DMS 273 (cell line): ENCODE measurements around the gene RHOBTB3.

Experiments
- DNase-seq: peaks from one replicate; lab custom pipeline; 2025; ENCODE audit not compliant: unreplicated experiment; lab: John Stamatoyannopoulos, UW

Gene RHOBTB3

DNA sequence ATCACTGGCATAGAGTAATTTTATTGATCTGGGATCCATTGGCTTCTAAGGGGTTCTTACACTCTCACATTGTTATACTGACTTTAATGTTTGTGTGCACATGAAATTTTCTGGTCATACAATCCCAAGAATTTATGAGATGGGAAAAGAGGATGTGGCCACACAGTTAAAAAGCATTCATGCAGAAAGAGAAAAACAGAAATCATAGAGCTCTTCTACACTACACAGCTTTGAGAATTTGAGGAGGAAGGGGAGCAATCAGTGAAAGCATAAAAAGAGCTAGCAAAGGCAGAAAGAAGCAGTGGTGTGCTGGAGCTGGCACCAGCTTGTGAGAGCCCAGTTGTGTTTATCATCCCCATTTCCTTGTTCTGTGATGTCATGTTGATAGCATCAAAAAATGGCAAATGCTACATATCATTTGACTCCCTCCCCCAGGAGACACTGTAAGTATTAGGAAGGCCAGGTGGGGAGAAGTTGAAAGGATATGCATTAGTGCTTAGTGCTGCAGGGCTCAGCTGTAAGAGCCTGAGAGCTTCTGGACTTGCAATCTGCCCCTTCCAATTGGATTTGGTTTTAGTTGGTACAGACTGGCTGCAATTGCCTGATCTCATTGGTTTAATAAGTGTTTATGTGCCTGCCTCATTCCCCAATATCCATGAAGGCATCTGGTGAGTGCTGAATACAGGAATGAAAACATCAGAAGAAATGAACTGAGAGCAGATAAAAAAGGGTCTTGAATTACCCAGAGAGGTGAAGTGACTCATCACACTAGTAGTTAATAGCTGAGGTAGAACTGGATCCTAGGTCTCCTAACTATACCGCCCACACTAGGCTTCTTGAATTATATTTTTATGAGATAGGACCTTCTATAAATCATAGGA lies 30.9 kb downstream of the RHOBTB3 start:
- DNase-seq, result no peak

DNA sequence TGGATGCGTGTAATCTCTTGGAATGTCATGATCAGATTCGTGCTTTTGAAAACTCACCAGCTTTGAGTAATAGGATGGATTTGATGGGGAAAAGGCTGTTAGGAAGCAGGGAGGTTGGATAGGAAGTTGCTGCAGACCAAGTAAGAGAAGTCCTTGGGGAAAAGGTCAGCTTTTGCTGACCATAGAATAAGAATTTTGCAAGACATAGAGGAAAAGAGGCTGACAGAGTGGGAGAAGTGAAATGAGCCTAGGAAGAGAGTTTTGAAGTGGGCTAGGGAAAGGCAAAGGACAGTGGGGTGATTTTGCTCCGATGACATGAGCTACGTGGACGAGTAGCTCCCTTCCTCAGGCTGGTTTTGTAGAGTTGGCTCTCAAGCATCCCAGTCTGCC lies 31.5 kb downstream of the RHOBTB3 start:
- no peak for DNase-seq

DNA sequence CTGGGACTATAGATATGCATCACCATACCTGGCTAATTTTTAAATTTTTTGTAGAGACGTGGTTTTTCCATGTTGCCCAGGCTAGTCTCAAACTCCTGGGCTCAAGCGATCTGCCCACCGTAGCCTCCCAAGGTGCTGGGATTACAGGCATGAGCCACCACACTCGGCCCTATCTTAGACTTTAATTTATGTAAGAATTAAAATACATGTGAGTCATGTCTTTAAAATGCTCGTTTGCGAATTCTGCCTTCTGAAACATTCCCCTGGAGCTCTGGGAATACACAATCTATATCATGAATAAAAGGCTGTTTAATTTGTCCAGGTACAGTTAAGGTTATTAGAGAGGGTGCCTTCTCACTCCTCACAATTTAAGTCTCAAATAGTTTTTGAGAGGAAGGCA lies 32.8 kb downstream of the RHOBTB3 start:
- no peak for DNase-seq

DNA sequence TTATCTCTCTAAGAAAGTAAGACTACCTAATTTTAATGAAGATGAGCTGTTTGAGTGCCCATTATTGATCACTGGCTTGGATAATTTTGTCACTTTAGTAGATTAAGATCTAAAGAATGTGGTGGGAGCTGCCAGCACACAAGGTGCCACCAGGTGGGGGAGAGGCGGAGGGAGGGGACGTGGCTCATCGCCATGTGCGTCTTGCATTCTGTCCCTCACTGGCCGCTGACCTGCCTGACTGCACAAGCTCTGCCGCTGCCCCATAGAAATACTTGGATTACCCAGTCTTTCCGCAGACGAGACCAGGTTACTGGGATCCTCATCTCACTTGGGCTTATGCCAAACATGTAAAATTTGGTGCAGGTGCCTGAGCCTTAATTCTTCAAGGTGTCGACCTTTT lies 37.6 kb downstream of the RHOBTB3 start:
- DNase-seq, result no peak

DNA sequence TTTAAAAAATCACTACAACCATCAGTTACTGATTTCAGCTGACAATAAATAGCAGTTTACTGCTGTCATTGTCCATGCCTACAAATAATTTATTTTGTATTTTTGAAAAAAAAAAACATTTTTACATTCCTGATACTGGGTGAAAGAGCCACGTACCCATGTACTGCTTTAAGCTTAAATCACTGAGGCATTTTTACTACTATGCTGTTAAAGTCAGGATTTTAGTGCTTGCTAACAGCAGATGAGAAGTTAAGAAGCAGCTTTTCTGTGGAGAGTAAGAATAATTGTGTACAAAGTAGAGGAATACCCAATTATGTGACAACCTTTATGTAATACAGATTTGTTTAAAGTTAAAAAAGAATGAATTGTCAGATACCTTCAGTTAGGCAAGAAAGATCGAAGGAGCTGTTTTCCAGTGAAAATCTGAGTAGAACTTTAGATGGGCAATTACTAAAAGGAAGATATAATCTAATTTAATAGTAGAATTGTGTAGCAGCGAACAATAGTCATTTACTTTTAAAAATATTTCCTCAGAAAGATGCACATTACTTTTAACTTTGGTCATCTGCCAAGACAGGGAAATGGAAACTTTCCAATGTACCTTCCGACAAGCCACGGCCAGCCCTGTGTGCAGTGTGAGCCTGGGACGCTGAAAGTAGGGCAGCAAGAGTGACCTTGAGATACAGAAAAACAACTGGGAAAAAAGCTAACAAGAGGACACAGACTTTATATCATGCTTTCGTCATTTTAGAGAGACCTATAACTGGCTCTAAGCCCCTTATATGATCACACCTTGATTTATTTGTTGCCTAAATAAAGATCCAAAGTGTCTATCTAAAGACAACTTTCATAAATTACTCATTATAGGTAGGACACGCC lies 39.9 kb downstream of the RHOBTB3 start:
- DNase-seq, result peak; percentile 21

DNA sequence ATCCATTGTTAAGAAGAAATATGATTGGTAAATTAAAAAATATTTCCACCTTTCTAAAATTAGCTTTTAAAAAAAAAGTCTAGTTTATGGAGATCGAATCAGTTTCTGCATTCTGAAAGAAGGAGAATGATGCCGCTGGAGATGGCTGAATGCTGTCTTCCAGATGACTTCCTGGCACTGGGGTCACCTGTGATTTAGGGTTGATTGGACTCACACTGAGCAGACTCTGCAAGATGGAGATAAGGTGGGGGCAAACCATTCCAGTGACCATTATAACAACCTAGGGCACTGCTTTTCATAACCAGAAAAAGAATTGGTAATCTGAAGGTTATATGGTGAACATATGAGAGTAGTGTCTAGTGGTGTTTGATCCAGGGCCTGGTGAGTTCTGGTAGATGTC lies 40.8 kb downstream of the RHOBTB3 start:
- DNase-seq, result no peak

DNA sequence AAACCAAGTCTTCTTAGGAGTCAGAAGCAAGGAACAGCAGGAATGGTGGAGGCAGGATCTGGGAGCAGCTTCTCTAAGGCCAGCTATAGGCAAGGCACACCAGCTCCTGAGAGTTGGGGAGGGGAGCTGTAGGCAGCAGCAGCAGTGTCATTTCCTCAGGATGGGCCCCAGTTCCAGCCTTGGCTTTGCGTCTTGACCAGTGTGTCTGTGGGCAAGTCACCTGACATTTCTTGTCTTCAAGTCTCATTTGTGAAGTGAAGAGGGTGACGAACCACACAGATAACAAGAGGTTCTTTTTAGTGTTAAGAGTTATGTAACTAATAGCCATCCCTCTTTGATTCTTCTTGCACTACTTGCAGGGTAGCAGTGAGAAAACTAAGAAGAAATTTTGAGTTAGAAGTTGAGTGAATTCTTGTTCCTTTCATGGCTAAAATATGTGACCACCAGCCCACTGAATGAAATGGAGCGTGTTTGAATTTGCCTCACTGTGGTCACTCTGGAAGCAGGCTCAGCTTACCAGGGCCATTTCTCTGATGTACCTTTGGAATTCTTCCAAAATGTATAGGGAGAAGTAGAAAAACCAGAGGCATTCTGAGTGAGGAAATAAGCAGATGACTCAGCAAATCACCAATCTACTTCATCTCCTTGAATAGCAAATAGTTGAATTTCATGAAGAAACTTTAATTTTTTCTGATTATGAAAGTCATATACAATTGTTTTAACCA lies 42.4 kb downstream of the RHOBTB3 start:
- DNase-seq, result peak; percentile 8

DNA sequence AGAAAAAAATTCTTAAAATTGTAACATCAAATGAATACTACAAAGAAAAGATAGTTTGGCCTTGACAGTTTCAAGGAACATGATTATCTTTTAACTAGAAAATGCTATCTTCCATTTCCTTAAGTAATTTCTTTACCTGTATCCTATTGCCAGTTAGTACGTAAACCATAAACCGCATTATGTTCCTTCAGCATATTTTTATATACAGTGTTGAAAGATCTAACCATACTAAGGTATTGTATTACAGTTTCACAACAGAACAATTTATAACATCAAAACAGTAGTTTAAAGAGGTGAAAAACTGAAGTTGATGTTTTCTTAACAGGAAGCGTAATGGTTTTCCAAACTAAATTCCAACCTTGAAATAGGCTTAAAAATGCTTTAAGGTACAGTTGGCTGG lies 46.3 kb downstream of the RHOBTB3 start:
- DNase-seq, result no peak

DNA sequence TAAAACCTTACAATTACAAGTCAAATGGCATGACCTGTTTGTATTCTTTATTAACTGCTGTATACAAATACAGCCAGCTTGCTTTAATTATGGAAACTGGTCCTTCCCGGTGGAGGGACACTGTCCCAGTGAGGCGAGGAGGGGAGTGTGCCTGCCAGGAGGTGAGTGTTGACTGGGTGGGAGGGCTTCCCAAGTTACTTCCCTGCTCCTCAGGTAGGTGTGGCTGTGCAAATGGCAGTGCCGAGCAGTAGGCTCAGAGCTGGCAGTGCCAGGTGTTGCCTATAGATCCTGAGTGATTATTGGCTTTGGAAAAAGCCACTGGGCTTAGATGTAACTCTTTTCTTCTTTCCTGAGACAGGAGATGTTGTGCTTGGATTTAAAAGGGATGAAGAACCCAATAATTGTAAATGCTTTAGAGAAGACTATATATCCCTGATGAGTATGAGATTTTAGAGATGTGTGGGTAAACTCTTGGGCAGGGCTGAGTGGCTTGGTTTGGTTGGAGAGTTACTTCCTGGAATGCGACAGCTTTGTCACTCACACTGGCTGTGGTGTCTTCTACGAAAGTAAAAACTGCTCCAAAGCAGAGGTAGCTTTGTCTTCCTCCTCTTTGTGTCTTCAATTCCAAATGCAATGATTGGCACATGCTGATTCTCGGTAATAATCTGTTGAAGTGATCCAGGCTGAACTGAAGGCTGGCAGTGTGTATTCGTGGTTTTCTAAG lies 47.7 kb downstream of the RHOBTB3 start:
- no peak for DNase-seq

DNA sequence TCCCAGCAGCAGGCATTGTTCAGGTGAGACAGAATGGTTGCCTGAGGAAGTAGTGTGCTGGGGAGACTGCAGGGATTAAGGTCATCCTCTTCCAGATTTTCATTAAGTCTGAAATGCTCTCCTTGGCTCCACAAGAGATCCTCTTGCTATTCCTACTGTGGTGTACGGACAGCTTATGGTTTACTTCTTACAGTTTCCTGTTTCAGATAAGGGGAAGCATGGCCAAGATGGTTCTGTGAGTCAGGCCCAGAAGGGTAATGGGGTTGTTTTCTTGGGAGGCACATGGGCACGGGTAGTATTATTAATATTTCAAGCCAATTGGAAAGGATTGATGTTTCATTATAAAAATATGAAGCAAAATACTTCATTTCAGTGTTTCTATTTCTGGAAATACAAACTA lies 48.5 kb downstream of the RHOBTB3 start:
- DNase-seq, result no peak

DNA sequence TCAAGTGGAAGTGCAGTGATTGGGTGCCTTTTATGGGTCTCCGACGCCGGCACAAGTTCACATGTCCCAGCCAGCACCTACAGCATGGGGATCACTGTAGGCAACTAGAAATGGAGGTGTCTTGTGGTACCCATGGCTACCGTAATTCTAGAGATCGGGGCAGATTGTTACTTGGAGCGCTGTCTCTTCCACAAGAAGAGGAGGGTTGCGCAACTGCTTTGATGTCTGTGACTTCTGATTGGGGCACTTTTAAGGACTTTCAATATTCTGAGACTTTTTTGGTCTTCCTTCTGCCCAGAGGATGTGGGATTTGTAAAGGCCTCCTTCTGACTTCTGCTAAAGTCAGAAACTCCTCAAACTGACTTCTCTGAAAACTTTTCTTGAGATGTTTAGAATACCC lies 49.5 kb downstream of the RHOBTB3 start:
- DNase-seq, result peak; percentile 44

DNA sequence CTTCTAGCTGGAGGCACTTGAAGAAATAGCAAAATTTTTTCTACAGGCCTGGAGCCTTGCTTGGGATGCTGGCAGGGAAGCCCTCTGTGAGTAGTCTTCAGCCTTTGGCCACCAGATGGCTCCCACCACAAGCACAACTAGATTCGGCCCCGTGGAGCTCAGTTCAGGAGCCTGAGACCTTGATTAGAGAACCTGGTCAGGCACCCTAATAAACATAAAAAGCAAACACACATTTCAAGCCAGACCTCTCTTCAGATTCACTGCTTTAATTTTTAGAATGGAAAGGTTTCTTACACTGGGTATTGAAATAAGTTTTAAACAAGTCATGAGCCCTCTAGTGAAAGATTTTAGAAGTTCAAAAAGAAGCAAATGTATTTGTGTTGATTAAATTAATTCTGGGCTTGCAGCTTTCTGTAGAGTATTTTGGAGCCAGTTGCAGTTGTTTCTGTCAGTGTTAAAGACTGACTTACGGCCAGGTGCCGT lies 50.0 kb downstream of the RHOBTB3 start:
- peak; percentile 88 for DNase-seq

DNA sequence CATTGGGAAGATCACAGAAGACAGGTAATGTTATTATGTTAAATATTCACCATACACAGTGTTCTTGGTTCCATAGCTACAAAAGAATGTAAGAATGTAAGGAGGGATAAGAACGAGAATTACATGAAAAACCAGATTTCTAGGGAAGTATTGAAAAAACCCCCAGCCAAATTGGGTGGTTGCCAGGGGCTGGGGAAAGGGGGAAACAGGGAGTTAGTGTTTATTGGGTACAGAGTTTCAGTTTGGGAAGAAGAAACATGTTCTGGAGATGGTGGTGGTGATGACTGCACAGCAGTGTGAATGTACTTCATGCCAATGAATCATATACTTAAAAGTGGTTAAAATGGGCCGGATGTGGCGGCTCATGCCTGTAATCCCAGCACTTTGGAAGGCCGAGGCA lies 51.0 kb downstream of the RHOBTB3 start:
- no peak for DNase-seq

DNA sequence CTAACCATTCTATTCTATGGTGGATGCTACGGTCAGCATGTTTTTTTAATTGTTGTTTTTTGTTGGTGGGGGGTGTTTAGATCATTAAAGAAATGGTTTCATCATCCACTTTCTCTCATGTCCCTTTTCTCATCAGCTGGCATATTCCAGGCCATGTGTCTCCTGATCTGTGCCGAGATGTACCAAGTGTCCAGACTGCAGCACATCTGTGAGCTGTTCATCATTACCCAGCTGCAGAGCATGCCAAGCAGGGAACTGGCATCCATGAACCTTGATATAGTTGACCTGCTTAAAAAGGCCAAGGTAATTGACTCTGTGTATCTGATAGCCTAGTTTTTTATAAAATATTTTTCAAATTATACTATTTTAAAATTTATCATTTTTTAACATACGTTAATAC lies 52.5 kb downstream of the RHOBTB3 start:
- no peak for DNase-seq

DNA sequence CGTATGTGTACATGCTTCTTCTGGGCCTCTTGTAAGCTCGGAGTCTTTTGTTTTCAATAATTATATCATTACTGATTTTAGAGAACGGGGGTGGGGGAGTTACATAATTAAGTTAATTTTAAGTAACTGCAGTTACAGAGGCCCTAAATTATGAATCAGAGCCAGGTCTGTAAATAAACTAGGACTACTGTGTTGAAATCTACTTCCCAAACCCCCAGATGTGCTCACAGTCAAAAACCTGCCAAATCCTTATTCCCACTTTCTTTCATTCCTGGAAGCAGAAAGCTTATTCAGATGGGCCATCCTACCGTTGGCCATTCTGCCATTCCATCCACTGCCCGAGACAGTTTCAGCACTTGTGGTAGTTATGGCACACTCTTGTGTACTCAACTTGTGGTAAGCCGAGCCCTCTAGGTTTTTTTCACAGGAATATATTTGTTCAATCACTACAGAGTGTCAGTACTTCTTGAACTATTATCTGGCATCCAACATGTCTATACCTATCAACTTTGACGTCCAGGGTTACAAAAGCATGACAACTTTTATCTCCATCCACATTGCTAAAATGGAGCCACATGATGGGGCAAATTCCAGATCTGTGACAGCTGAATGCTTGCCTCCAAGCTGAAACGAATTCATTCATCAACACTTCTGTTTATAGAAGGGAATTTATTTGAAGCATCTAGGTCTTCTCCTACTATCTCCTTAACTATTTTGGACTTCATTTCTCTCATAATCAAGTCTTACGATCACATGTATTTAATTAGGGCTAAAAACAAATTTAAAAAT lies 53.6 kb downstream of the RHOBTB3 start:
- DNase-seq, result no peak

DNA sequence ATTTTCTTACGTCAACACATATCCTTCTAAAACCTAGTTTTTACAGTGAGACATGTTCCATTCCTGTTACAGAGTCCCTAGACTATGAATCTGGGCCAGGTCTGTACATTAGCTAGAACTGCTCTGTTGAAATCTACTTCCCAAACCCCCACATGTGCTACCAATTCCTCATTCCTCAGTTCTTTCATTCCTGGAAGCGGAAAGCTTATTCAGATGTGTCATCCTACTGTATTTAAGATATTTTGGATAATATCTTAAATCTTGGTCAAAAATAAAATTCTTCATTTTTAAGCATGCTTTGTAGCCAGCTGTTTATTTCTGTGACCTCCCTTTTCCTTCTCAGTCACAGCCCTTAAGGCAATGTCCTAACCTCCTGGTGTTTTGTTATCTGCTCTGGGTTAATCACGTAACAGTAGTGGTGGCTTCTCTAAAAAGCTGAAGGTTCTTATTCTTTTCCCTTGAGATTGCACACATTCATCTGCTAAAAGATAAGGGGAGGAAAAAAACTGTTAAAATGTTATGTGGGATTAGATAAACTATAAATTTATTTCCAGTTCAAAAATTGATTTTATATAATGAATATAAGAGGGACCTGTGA lies 55.8 kb downstream of the RHOBTB3 start:
- DNase-seq, result no peak

DNA sequence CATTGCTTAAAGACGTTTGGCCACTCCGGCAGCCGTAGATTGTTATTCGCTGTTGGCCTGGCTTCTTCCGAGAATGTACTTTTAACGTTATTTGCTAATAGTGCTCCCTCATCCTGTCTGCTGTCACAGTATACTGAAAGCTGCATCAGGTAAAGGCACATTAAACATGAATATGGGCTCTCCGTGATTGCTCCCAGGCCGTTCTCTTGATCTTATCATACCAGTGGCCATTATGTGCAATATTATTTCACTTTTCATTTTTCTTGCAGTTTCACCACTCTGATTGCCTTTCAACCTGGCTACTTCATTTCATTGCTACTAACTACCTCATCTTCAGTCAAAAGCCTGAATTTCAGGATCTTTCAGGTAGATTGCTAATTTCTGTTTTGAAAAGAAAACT lies 57.4 kb downstream of the RHOBTB3 start:
- no peak for DNase-seq

DNA sequence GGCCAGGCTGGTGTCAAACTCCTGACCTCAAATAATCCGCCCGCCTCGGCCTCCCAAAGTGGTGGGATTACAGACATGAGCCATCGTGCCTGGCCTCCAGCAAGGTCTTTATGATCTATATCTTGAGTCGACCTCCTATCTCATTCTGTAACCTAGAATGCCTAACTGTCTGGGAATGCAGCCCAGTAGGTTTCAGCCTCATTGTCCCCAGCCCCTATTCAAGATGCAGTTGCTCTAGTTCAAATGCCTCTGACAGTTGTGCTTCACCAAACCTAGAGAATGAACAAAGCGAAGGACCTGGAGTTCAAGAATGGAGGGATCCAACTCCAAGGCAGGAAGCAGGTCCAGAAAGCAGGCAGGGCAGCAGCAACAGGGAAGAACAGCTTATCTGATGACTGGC lies 60.6 kb downstream of the RHOBTB3 start:
- no peak for DNase-seq

DNA sequence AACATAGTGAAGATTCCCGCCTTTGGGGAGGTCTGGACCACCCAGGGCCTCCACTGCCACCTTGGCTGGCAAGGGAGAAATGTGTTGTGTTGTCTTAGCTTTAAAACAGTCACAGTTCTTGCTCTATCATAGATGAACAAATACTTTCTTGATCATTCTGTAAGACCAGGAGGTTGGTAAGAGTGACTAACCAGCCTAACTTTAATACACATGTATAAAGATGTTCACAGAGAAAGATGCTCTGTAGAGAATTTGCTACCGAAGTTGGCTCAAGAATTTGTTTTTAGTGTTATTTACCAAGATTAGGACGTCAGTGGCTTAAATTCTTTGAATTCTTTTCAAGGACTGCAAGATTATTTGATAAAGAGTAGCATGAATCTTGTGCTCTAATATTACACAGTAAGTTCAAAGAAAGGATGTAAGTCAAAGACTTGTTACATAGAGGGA lies 63.0 kb downstream of the RHOBTB3 start:
- DNase-seq, result no peak
